Right atrium auricular region (tissue), 2 donors: ENCODE results near the gene GRIK1. TPM values are rescaled to one million over a fixed set of nuclear protein-coding genes. Genes with fewer than 3 reads are reported as not detected.

ENCODE experiments used
- DNase-seq: peaks from one replicate; pipeline ENCODE4 v3.0.0-alpha.2; 2019; ENCODE audit warnings: low spot score
- H3K27ac ChIP-seq, 2 donors: fragments of 200-600 bp; sonication (generic); 1 replicate in 1 of 2; 2 replicates in 1 of 2; pipeline ENCODE4 v1.5.1; 2016 to 2019
- H3K27me3 ChIP-seq, 2 donors: fragments of 200-600 bp; sonication (generic); one replicate each; pipeline versions ENCODE4 v1.5.1 to v1.6.0; 2017 to 2019
- H3K36me3 ChIP-seq: fragments of 200-600 bp; sonication (generic); one replicate; pipeline ENCODE4 v1.5.1; 2016
- H3K4me1 ChIP-seq, 2 donors: fragments of 200-600 bp; sonication (generic); one replicate each; pipeline versions ENCODE4 v1.5.1 to v1.6.0; 2017 to 2019
- H3K4me3 ChIP-seq, 2 donors: fragments of 200-600 bp; sonication (generic); 1 replicate in 1 of 2; 2 replicates in 1 of 2; pipeline ENCODE4 v1.5.1; 2017 to 2019; ENCODE audit warnings: mild to moderate bottlenecking in 1 of 2, moderate library complexity in 1 of 2
- H3K9me3 ChIP-seq, 2 donors: fragments of 200-600 bp; sonication (generic); one replicate each; pipeline ENCODE4 v1.5.1; 2019
- CTCF ChIP-seq, 2 donors: fragments of 200-600 bp; sonication (generic); IDR thresholded peaks; one replicate each; pipeline ENCODE4 v1.5.1; 2019; ENCODE audit warnings: antibody characterized with exemption in 2 of 2
- total RNA-seq, 2 donors: library from RNA; depleted of rRNA; stranded (reverse); fragments of >200 nt; gene quantifications; one replicate each; pipeline ENCODE4 v1.1.0, GENCODE V29; 2016

Gene GRIK1
- total RNA-seq, 2 donors from 2014 or later: not detected

DNA sequence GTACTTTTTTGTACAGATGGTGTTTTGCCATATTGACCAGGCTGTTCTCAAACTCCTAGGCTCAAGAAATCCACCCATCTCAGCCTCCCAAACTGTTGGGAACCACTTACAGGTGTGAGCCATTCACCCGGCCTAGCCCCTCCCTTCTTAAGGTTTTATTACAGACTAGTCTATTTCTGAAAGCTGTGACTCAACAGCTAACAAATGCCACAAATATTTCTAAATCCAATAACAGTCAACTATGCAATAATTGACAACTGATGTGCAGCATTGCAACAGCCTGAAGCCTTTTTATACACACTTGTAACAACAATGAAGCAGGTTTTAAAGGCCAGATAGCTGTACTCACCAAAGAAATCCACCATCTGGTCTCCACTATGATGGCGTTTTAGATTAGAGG lies 51.4 kb downstream of the GRIK1 start:
- H3K27me3 ChIP-seq: no peaks in the 10 kb centered on the region
- no peaks in the 10 kb centered on the region for H3K36me3 ChIP-seq
- DNase-seq: no peak
- no peaks in the 10 kb centered on the region for H3K4me1 ChIP-seq
- no peak overlapping the region for H3K27ac ChIP-seq
- no peak for TF ChIP-seq CTCF (IDR thresholded peaks at IDR 0.05)
- H3K4me3 ChIP-seq: no peak overlapping the region
- no peaks in the 10 kb centered on the region for H3K9me3 ChIP-seq

DNA sequence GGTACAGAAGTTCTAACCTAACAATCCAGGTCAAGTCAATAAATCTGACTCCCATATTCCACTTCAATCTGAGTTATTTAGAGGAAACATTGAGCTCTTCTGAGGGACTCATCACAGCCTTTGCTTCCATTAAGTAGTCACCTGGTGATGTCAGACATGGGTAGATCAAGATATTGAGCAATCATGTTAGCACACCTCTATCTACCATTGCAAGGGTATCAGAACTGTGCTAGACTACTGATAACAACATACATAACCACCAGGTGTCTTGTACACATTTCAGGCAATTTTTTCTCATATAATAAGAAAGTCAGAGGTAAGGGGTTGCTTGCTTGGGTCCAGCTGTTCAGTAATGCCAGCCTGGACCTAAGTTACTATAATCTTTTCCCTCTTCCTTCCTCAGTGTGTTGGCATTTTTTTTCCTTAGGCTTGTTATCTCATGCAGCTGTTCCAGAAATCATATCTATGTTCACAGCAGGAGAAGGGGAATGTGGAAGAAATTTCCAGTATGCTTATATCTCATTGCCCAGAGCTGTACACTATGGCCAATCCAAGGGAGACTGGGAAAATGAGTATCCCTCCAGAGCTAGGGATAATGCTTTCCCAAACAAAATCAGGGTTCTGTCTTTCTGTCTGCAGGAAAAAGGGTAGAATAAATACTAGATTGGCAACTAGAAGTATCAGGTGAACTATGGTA lies 52.3 kb downstream of the GRIK1 start:
- TF ChIP-seq CTCF (IDR thresholded peaks at IDR 0.05): no peak
- Histone ChIP-seq H3K4me1 (no peaks in the 10 kb centered on the region), H3K27me3 (no peaks in the 10 kb centered on the region), H3K27ac (no peak overlapping the region), H3K9me3 (no peaks in the 10 kb centered on the region), H3K36me3 (no peaks in the 10 kb centered on the region), H3K4me3 (no peak overlapping the region)
- DNase-seq: no peak

GRCh38 chr21:29885491-29885890 lies 54.3 kb downstream of the GRIK1 start:
- no peaks in the 10 kb centered on the region for H3K27me3 ChIP-seq
- TF ChIP-seq CTCF (IDR thresholded peaks at IDR 0.05): no peak
- no peaks in the 10 kb centered on the region for H3K9me3 ChIP-seq

GRCh38 chr21:29875873-29876272 lies 63.9 kb downstream of the GRIK1 start:
- no peaks in the 10 kb centered on the region for H3K9me3 ChIP-seq
- no peaks in the 10 kb centered on the region for H3K4me1 ChIP-seq
- no peak for TF ChIP-seq CTCF (IDR thresholded peaks at IDR 0.05)
- no peaks in the 10 kb centered on the region for H3K27me3 ChIP-seq
- H3K27ac ChIP-seq: no peak overlapping the region
- H3K4me3 ChIP-seq: no peak overlapping the region
- H3K36me3 ChIP-seq: no peaks in the 10 kb centered on the region
- no peak for DNase-seq

More at GRCh38 chr21:29885491-29885890, 54.3 kb downstream of the GRIK1 start:
- no peak for DNase-seq
- Histone ChIP-seq H3K4me1 (no peaks in the 10 kb centered on the region), H3K27ac (no peak overlapping the region), H3K36me3 (no peaks in the 10 kb centered on the region), H3K4me3 (no peak overlapping the region)

GRCh38 chr21:29875036-29875716 lies 64.6 kb downstream of the GRIK1 start:
- no peaks in the 10 kb centered on the region for H3K36me3 ChIP-seq
- H3K4me3 ChIP-seq: no peak overlapping the region
- H3K4me1 ChIP-seq: no peaks in the 10 kb centered on the region
- no peak overlapping the region for H3K27ac ChIP-seq
- H3K27me3 ChIP-seq: no peaks in the 10 kb centered on the region
- no peaks in the 10 kb centered on the region for H3K9me3 ChIP-seq
- TF ChIP-seq CTCF (IDR thresholded peaks at IDR 0.05): no peak
- no peak for DNase-seq
